Stimulated activated naive B cell treated with anti-CD40 and anti-IgM and Interleukin-4, amounts not matched to agents 10 μg/mL and 1 μg/mL and 100 μg/mL, for 72 hours (primary cell): Measurements from ENCODE around the gene LRP2BP.

Source experiments
- ATAC-seq, 2 donors: fragments of 150-1000 bp; cut with Tn5 transposase; replicated peaks; 2 replicates each; pipeline ENCODE4 v1.10.0; 2021; ENCODE audit warnings: moderate library complexity in 1 of 2
- DNase-seq: peaks from one replicate; pipeline ENCODE4 v3.0.0; 2021
- H3K27ac Mint-ChIP-seq: one replicate; pipeline ENCODE4 v1.8.0; 2022; ENCODE audit warnings: mild to moderate bottlenecking, mixed read lengths
- H3K27me3 Mint-ChIP-seq, 2 donors: one replicate each; pipeline ENCODE4 v1.8.0; 2022; ENCODE audit warnings: mixed read lengths in 2 of 2
- H3K36me3 Mint-ChIP-seq, 2 donors: one replicate each; pipeline ENCODE4 v1.8.0; 2022; ENCODE audit warnings: mixed read lengths in 2 of 2, mild to moderate bottlenecking in 1 of 2
- H3K4me1 Mint-ChIP-seq, 2 donors: one replicate each; pipeline ENCODE4 v1.8.0; 2022; ENCODE audit warnings: mixed read lengths in 2 of 2, mild to moderate bottlenecking in 1 of 2
- H3K4me3 Mint-ChIP-seq, 2 donors: one replicate each; pipeline ENCODE4 v1.8.0; 2022; ENCODE audit warnings: mild to moderate bottlenecking in 2 of 2, mixed read lengths in 2 of 2, moderate library complexity in 1 of 2
- H3K9me3 Mint-ChIP-seq, 2 donors: one replicate each; pipeline ENCODE4 v1.8.0; 2022; ENCODE audit warnings: mixed read lengths in 2 of 2, mild to moderate bottlenecking in 1 of 2

The LRP2BP gene

DNA sequence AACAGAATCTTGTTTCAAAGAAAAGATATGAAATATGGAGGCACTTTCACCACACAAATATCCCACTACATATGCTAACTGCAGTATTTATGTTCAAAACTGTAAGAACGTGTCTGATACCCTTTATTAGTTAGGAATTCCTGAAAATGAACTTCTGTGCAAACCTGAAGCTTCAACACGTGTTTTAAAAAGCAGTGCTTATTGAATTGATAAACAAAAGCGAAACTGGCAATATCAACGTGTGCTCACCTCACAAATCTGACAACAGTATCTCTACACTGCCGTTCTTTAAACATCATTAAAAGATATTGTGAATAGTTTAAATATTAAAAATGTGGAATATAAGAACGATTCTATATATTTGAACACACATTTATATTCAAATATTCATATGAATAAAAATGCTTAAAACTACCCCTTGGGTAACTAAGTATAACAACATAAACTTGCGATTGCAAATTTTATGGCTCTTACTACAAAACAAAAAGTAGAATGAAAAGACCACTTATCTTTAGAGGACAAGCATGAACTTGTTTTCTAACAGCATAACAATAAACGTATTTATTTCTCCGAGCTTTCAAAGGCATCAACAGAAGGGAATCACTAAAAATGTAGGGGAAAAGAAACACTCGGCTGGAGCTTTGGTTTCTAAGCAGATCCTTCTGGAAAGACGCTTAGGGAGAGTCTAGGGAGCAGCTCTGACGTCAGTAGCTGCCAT, at the start of gene LRP2BP:
Gene LRP2BP (minus strand): TSS at position 687 of the 718 bp plus-strand sequence. CDS start 17,738 bp downstream, outside the sequence.
- Mint-ChIP-seq H3K4me1 (peaks cover 16 to 42% of the 10 kb centered on the region in 2 donors), H3K4me3 (peak within 1 kb of the TSS; percentile 94), H3K36me3 (peaks cover 4 to 15% of the 10 kb centered on the region in 2 donors), H3K9me3 (no peaks in the 10 kb centered on the region), H3K27ac (peak within 1 kb of the TSS; percentile 97), H3K27me3 (no peaks in the 10 kb centered on the region)
- DNase-seq = no peak
- no peak for ATAC-seq

DNA sequence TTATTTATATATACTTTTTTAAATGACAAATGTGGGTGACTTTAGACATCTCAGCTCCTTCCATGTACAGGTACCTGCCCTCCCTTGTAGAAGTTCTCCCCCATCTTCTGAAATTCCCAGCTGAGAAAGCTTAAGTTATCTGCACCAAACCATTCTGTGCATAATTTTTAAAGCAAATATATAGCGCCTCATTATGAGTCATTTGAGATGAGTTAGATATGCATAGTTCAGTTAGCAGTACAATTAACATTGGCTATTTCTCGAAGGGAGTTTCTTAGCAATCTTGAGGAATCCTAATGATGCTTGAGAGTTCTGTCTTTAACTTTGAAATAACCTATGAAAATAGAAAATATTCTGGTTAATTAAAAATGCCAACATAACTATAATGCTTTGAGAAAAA, 49.5 kb upstream of the LRP2BP start:
- ATAC-seq (no peak), DNase-seq (no peak)
- no peaks in the 10 kb centered on the region for H3K9me3 Mint-ChIP-seq
- H3K4me3 Mint-ChIP-seq = no peak overlapping the region
- H3K4me1 Mint-ChIP-seq = no peaks in the 10 kb centered on the region
- H3K36me3 Mint-ChIP-seq = no peaks in the 10 kb centered on the region
- H3K27ac Mint-ChIP-seq = no peak overlapping the region
- peaks cover 0 to 6% of the 10 kb centered on the region in 2 donors for H3K27me3 Mint-ChIP-seq

DNA sequence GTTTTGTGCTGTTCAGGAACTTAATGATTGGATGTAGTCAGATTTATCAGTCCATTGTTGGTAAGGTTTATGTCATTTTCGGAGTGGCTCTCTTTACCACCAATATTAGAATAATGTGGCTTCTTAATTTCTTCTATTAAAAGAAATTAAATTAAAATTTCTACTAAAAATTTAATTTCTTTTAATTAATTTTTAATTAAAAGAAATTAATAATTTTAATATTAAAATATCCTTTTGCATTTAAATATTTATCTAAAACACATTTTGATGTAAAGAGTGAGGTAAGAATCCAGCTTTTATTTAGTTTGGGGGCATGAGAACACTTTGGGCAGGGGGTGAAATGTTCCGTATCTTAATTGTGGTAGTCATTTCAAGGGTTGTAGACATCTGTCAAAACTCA, 45.8 kb upstream of the LRP2BP start:
- no peak overlapping the region for H3K4me3 Mint-ChIP-seq
- no peak for DNase-seq
- H3K27me3 Mint-ChIP-seq = peaks cover 0 to 5% of the 10 kb centered on the region in 2 donors
- ATAC-seq = no peak
- H3K9me3 Mint-ChIP-seq = no peaks in the 10 kb centered on the region
- H3K27ac Mint-ChIP-seq = no peak overlapping the region
- H3K4me1 Mint-ChIP-seq = no peaks in the 10 kb centered on the region
- no peaks in the 10 kb centered on the region for H3K36me3 Mint-ChIP-seq

DNA sequence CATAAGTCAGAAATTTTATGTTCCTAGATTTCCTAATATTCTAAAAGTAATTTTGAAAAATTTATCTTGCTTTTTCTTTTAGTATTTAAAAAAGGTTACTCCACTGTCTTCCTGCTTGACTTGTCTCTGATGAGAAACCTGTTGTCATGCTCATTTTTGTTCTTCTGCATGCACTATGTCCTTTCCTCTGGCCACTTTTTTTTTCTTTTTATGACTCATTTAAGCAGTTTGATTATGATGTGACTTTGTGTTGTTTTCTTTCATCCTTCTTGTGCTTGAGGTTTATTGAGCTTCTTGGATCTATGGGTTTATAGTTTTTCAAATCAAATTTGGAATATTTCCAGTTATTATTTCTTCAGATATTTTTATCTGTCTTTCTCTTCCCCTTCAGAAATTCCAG, 42.1 kb upstream of the LRP2BP start:
- H3K4me3 Mint-ChIP-seq = no peak overlapping the region
- peaks cover 0 to 5% of the 10 kb centered on the region in 2 donors for H3K27me3 Mint-ChIP-seq
- ATAC-seq = no peak
- H3K4me1 Mint-ChIP-seq = no peaks in the 10 kb centered on the region
- DNase-seq = no peak
- H3K36me3 Mint-ChIP-seq = no peaks in the 10 kb centered on the region
- H3K9me3 Mint-ChIP-seq = no peaks in the 10 kb centered on the region
- no peak overlapping the region for H3K27ac Mint-ChIP-seq

DNA sequence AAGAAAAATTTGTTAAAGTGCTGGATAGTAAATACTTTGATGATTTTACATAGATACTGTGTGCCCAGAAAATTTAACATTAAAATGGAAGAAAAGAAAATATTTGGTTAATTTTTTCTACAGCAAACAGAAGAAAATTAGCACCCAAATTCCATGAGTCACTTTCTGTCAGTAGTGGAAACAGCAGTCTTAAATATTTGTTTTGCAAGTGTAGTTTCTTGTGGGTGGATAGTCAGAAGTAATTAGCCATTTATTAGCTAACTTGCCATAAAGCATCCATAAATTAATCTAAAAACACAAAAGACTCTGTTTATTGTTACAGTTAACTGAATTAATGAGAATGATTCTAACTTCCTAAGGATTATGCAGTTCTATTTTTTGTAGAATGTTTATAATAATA, 39.7 kb upstream of the LRP2BP start:
- Mint-ChIP-seq H3K4me1 (no peaks in the 10 kb centered on the region), H3K4me3 (no peak overlapping the region), H3K27me3 (peaks cover 4 to 6% of the 10 kb centered on the region in 2 donors), H3K27ac (no peak overlapping the region), H3K36me3 (no peaks in the 10 kb centered on the region), H3K9me3 (no peaks in the 10 kb centered on the region)
- ATAC-seq = no peak
- no peak for DNase-seq

DNA sequence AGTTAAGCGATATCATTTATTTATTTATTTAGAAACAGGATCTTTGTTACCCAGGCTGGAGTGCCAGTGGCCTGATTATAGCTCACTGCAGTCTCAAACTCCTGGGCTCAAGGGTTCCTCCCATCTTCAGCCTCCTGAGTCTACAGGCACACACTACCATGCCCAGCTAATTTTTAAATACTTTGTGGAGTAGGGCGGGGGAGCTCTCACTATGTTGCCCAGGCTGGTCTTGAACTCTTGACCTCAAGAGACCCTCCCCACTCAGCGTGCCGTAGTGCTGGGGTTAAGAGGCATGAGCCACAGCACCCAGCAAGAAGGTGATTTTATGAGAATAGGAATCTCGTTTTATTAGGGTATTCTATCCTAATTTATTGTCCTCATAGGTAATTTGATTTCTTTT, 33.9 kb upstream of the LRP2BP start:
- H3K9me3 Mint-ChIP-seq = no peaks in the 10 kb centered on the region
- no peak for DNase-seq
- H3K4me1 Mint-ChIP-seq = peaks cover 5 to 12% of the 10 kb centered on the region in 2 donors
- no peak for ATAC-seq
- no peak overlapping the region for H3K27ac Mint-ChIP-seq
- no peak overlapping the region for H3K4me3 Mint-ChIP-seq
- no peaks in the 10 kb centered on the region for H3K36me3 Mint-ChIP-seq
- peaks cover 7 to 17% of the 10 kb centered on the region in 2 donors for H3K27me3 Mint-ChIP-seq

DNA sequence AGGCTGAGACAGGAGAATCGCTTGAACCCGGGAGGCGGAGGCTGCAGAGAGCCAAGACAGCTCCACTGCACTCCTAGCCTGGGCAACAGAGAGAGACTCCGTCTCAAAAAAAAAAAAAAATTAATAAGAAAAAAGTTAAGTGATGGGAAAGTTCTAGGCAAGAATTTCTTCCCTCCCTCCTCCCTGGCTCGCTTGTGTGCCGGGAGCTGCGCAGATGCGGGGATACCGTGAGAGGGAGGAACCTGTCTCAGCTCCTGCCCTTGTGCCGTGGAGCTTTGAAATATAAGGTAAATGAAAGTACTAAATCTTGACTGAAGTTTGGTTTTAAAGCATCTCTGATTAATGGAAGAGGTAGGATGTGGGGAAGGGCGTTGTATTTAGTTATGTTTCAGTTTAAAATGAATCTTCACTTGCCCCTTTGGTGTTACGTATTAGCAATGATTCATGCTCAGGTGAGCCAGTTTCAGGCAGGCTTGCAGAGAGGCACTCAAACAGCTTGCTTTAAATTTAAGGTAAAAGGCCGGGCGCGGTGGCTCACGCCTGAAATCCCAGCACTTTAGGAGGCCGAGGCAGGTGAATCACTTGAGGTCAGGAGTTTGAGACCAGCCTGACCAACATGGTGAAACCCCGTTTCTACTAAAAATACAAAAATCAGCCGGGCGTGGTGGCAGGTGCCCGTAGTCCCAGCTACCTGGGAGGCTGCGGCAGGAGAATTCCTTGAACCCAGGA, 31.4 kb upstream of the LRP2BP start:
- Mint-ChIP-seq H3K27ac (no peak overlapping the region), H3K4me1 (peaks cover 11 to 20% of the 10 kb centered on the region in 2 donors), H3K4me3 (no peak overlapping the region), H3K36me3 (peaks cover 0 to 9% of the 10 kb centered on the region in 2 donors), H3K27me3 (peaks cover 7 to 17% of the 10 kb centered on the region in 2 donors), H3K9me3 (no peaks in the 10 kb centered on the region)
- no peak for ATAC-seq
- DNase-seq = no peak

DNA sequence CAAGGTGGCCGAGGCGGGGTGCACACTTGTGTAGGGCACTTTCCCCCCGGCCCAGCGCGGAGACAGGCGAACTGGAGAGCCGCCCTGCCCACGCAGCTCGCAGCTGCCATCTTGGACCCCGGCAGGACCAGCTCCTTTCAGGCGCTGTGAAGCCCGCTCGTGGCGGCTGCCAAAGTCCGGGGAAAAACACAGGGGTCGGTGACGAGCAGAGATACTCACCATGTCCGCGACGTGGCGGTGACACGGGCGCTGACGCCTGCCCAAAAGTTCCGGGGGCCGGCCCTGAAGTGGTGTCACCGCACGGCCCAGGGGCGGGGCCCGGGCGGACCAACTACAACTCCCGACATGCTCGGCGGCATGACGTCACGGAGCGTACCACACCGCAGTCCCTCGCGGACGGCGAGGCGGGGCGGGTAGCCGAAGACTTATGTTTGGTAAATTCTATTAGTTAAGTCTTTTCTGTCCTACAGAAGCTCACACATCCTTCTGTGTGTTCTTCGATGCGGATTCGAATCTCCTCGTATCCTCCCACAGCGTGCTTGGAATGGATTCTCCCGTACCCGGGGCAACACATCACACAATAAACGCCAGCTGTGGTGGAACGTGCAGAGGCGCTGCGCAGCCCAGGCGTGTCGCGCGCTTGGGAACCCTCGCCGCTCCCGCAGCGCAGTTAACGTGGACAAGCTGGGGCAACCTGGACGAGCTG, 30.1 kb upstream of the LRP2BP start, which contains the start of gene UFSP2:
Gene UFSP2 (minus strand): TSS at position 318 of the 706 bp plus-strand sequence. CDS start 96 bp downstream, at position 222.
- H3K36me3 Mint-ChIP-seq = peaks cover 8 to 19% of the 10 kb centered on the region in 2 donors
- peak within 1 kb of the TSS; percentile 100 for H3K27ac Mint-ChIP-seq
- no peaks in the 10 kb centered on the region for H3K9me3 Mint-ChIP-seq
- DNase-seq (peak; percentile 87), ATAC-seq (peak; percentile 93 to 95)
- H3K4me1 Mint-ChIP-seq = peaks cover 13 to 20% of the 10 kb centered on the region in 2 donors
- peak within 1 kb of the TSS; percentile 78 to 87 for H3K4me3 Mint-ChIP-seq
- H3K27me3 Mint-ChIP-seq = peaks cover 3 to 11% of the 10 kb centered on the region in 2 donors

DNA sequence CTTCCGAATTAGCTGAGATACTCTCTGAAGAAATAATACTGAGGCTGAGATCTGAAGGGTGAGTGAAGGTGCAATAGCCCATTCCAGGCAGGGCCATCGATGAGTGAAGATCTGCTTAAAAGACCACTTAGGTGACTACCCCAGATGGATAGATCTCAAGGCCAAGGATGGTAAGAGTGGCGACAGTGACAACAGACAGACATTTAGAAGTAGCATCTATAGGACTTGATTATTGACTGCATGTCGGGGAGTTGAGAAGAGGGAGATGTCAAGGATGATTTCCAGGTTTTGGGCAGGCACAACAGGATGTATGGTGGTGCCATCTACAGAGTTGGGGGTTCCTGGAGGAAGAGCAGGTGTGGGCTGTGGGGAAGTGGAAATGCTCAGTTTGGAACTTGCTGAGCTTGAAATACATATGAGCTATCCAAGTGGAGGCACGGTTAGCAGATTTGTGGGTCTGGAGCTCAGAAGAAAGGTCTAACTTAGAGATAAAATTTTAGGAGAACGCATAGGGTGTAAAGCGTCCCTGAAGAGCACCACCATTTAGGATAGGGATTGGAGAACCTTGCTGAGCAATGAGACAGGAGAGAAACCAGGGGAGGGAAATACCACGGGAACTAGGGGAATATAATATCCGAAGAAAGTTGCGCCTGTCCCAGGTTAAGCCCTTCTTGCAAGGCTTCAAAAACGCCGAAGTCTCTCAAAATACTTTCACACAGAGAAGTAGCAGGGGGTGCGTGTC, 29.4 kb upstream of the LRP2BP start:
- peak overlapping the region; percentile 100 for H3K27ac Mint-ChIP-seq
- peaks cover 3 to 11% of the 10 kb centered on the region in 2 donors for H3K27me3 Mint-ChIP-seq
- no peaks in the 10 kb centered on the region for H3K9me3 Mint-ChIP-seq
- peak overlapping the region; percentile 78 to 87 for H3K4me3 Mint-ChIP-seq
- H3K36me3 Mint-ChIP-seq = peaks cover 8 to 19% of the 10 kb centered on the region in 2 donors
- peaks cover 13 to 20% of the 10 kb centered on the region in 2 donors for H3K4me1 Mint-ChIP-seq
- peak in 1 of 2 donors; percentile 2 for ATAC-seq
- no peak for DNase-seq

DNA sequence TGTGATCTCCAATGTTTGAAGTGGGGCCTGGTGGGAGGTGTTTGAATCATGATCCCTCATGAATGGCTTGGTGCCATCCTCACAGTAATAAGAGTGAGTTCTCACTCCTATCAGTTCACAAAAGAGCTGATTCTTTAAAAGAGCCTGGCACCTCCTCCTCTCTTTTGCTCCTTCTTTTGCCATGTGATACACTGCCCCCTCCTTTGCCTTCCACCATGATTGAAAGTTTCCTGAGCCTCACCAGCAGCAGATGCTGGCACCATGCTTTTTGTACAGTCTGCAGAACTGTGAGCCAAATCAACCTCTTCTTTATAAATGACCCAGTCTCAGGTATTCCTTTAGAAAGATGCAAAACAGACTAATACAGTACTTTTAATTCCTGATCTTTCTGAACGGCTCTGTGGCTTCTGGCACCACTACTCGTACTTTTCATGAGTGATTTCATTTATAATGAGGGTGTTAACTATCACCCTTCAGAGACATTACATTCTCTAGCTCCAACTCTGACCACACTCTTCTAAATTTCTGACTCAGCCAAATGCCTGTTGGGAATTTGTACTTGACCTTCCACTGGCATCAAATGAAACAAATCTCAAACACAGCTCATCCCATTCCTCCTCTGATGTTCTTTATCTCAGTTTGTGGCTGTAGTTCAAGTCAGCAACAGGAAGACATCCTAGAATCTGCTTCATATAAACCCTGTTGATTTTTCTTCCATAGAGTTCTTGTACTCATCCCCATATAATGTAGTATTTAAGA, 25.8 kb upstream of the LRP2BP start:
- DNase-seq = no peak
- Mint-ChIP-seq H3K4me1 (peaks cover 13 to 19% of the 10 kb centered on the region in 2 donors), H3K36me3 (peaks cover 23 to 35% of the 10 kb centered on the region in 2 donors), H3K9me3 (no peaks in the 10 kb centered on the region), H3K4me3 (no peak overlapping the region), H3K27me3 (no peaks in the 10 kb centered on the region), H3K27ac (no peak overlapping the region)
- ATAC-seq = no peak

DNA sequence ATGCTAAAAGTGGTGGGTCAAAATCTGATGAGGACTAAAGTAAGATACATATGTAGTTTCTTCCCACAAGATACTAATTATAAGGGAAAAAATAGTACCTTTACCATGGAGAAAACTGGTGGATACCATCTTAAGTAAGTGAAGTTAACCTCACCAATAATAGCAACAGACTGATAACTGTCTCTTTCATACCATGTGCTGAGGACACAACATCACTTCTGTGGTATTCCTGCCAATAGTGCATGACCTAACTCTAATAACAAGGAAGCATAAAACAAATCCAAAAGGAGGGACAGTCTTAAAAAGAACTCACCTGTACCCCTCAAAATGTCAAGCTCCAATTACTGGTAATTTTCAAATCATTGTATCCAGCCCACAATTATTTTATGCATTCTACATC, 21.2 kb upstream of the LRP2BP start:
- ATAC-seq (no peak), DNase-seq (no peak)
- H3K27me3 Mint-ChIP-seq = no peaks in the 10 kb centered on the region
- H3K27ac Mint-ChIP-seq = no peak overlapping the region
- peaks cover 24 to 35% of the 10 kb centered on the region in 2 donors for H3K36me3 Mint-ChIP-seq
- H3K4me1 Mint-ChIP-seq = peaks cover 0 to 2% of the 10 kb centered on the region in 2 donors
- H3K4me3 Mint-ChIP-seq = no peak overlapping the region
- no peaks in the 10 kb centered on the region for H3K9me3 Mint-ChIP-seq

DNA sequence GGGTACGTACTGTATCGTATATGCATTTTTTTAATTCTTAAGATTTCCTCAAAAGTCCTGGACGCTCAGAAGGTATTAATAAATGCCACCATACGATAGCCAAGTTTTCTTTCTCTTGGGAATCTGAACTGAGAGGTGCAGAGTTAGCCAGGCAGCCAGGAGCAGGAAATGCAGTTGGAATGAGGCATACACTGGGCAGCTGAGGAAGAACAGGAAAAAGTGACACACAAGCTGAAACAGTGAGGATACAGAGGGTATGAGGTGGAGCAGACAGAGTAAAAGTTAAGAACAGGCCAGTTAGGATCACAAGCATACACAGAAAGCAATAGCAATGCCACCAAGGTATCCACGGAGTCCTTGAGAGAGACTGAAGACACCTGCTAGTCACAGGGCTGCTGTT, 16.7 kb upstream of the LRP2BP start:
- Mint-ChIP-seq H3K4me1 (no peaks in the 10 kb centered on the region), H3K36me3 (peaks cover 17 to 29% of the 10 kb centered on the region in 2 donors), H3K27me3 (no peaks in the 10 kb centered on the region), H3K4me3 (no peak overlapping the region), H3K27ac (no peak overlapping the region), H3K9me3 (peaks cover 0 to 2% of the 10 kb centered on the region in 2 donors)
- ATAC-seq (no peak), DNase-seq (no peak)

DNA sequence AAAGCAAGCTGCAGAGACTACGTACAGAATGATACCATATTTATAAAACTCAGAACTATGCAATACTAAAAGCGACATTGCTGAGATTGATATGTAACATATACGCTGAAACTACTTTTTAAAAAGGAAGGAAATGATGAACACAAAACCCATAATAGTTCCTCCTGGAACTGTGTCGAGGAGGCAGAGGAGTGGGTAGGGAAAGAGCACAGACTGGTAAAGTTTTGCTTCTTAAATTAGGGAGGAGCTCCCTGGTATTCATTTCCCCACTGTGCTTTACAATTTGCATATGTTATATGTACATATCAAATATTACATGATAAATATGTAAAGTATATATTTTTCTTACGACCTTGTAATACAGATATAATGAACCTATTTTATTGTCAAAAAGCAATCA, 16.1 kb upstream of the LRP2BP start:
- Mint-ChIP-seq H3K27me3 (no peaks in the 10 kb centered on the region), H3K4me3 (no peak overlapping the region), H3K4me1 (no peaks in the 10 kb centered on the region), H3K36me3 (peaks cover 15 to 26% of the 10 kb centered on the region in 2 donors), H3K27ac (no peak overlapping the region), H3K9me3 (peaks cover 0 to 2% of the 10 kb centered on the region in 2 donors)
- DNase-seq (no peak), ATAC-seq (no peak)
